CD4-positive, alpha-beta T cell (primary cell): ENCODE measurements around the gene ALKBH3. TPM values are rescaled to one million over a fixed set of nuclear protein-coding genes. Genes with fewer than 3 reads are reported as not detected.

Experiments
- ATAC-seq: fragments of 200-7000 bp; cut with Tn5 transposase; one replicate; pipeline ENCODE4 v1.10.0; 2022; ENCODE audit warnings: mild to moderate bottlenecking; ENCODE audit not compliant: poor library complexity
- CTCF ChIA-PET: fragments of 350-600 bp; sonication (Branson Sonifier 250); formaldehyde crosslinking; loops from one replicate; lab custom pipeline; 2021; ENCODE audit warnings: antibody characterized with exemption, inconsistent platforms; lab: Charles Lee
- POLR2A ChIA-PET: fragments of 350-600 bp; sonication (Branson Sonifier 250); formaldehyde crosslinking; loops from one replicate; lab custom pipeline; 2021; ENCODE audit warnings: antibody characterized with exemption, inconsistent platforms; lab: Charles Lee
- DNase-seq, 14 experiments: peaks; one replicate each; pipeline ENCODE4 v3.0.0-alpha.2; 2013 to 2020; ENCODE audit warnings: mixed read lengths in 2 of 14
- H3K27ac ChIP-seq, 2 donors: one replicate each; pipeline versions ENCODE4 v1.5.1 to v1.7.0; 2013; ENCODE audit warnings: low read length in 2 of 2, low read depth in 1 of 2, mild to moderate bottlenecking in 1 of 2
- H3K27me3 ChIP-seq, 2 experiments: 1 replicate in 1 of 2; 2 replicates in 1 of 2; pipeline versions ENCODE4 v1.6.1 to v1.7.0; 2013; ENCODE audit warnings: low read length in 2 of 2, control low read depth in 1 of 2, mild to moderate bottlenecking in 1 of 2, moderate library complexity in 1 of 2; ENCODE audit not compliant: insufficient read depth in 2 of 2, control insufficient read depth in 1 of 2
- H3K36me3 ChIP-seq: one replicate; pipeline ENCODE4 v1.6.1; 2013; ENCODE audit warnings: low read length, control low read depth; ENCODE audit not compliant: insufficient read depth
- H3K4me1 ChIP-seq: one replicate; pipeline ENCODE4 v1.6.1; 2013; ENCODE audit warnings: low read length, control low read depth; ENCODE audit not compliant: insufficient read depth
- H3K4me3 ChIP-seq: one replicate; pipeline ENCODE4 v1.5.1; 2013; ENCODE audit warnings: mild to moderate bottlenecking, low read length, moderate library complexity
- H3K9me3 ChIP-seq, 2 experiments: 1 replicate in 1 of 2; 2 replicates in 1 of 2; pipeline versions ENCODE4 v1.6.1 to v1.7.0; 2013; ENCODE audit warnings: low read length in 2 of 2, mild to moderate bottlenecking in 2 of 2, control low read depth in 1 of 2, moderate library complexity in 1 of 2; ENCODE audit not compliant: control insufficient read depth in 1 of 2, insufficient read depth in 1 of 2
- H3K27ac Mint-ChIP-seq: one replicate; pipeline ENCODE4 v1.8.0; 2020; ENCODE audit warnings: mixed read lengths
- H3K27me3 Mint-ChIP-seq: one replicate; pipeline ENCODE4 v1.8.0; 2021; ENCODE audit warnings: mixed read lengths
- H3K36me3 Mint-ChIP-seq: one replicate; pipeline ENCODE4 v1.8.0; 2021; ENCODE audit warnings: low read depth, mixed read lengths
- H3K4me1 Mint-ChIP-seq: one replicate; pipeline ENCODE4 v1.8.0; 2021; ENCODE audit warnings: low read depth, mixed read lengths
- H3K4me3 Mint-ChIP-seq: one replicate; pipeline ENCODE4 v1.8.0; 2020; ENCODE audit warnings: mild to moderate bottlenecking, mixed read lengths
- H3K9me3 Mint-ChIP-seq: one replicate; pipeline ENCODE4 v1.8.0; 2020; ENCODE audit warnings: mixed read lengths
- CTCF ChIP-seq: fragments of 200-600 bp; IDR thresholded peaks from one replicate; pipeline ENCODE4 v1.8.0; 2022; ENCODE audit warnings: antibody characterized with exemption, mild to moderate bottlenecking
- intact Hi-C, 2 experiments: fragments of 100-400 bp; cut with DNase I in 1 of 2; cut with micrococcal nuclease in 1 of 2; formaldehyde crosslinking; loops; one replicate each; pipeline versions ENCODE4 v1.15.1 to v1.9.0; 2023 to 2025; cut with DNase I, micrococcal nuclease
- total RNA-seq, 174 experiments: library from RNA in 2 of 174; stranded (reverse) in 2 of 174; gene quantifications; one replicate each; pipeline ENCODE4 v1.2.3 and lab custom pipeline; 2021 to 2026

Gene ALKBH3
- total RNA-seq, 2 experiments from 2014 or later = 16.7 to 17.2 TPM

- Histone ChIP-seq H3K27ac (no peak overlapping the region), H3K36me3 (peaks cover 43% of the 10 kb centered on the region), H3K27me3 (no peaks in the 10 kb centered on the region), H3K4me3 (no peak overlapping the region), H3K9me3 (no peaks in the 10 kb centered on the region), H3K4me1 (no peaks in the 10 kb centered on the region)
- ATAC-seq (no peak), DNase-seq (no peak)
- Mint-ChIP-seq H3K4me1 (no peaks in the 10 kb centered on the region), H3K4me3 (no peak overlapping the region), H3K27me3 (no peaks in the 10 kb centered on the region), H3K27ac (no peak overlapping the region), H3K9me3 (no peaks in the 10 kb centered on the region), H3K36me3 (peaks cover 67% of the 10 kb centered on the region)
- ChIA-PET POLR2A (no interaction called here), CTCF (no interaction called here)
- intact Hi-C loops = no loop called here
- TF ChIP-seq CTCF = no peak
Observed at GRCh38 chr11:43919852-43920597, 39.4 kb downstream of the ALKBH3 start.

GRCh38 chr11:43920598-43921419 is 40.2 kb downstream of the ALKBH3 start:
- ATAC-seq (no peak), DNase-seq (peak in 2 of 14 experiments; percentile 9 to 32)
- Mint-ChIP-seq H3K4me3 (no peak overlapping the region), H3K27me3 (no peaks in the 10 kb centered on the region), H3K9me3 (no peaks in the 10 kb centered on the region), H3K4me1 (no peaks in the 10 kb centered on the region), H3K27ac (no peak overlapping the region), H3K36me3 (peaks cover 60% of the 10 kb centered on the region)
- no peaks in the 10 kb centered on the region for H3K4me1 ChIP-seq
- H3K9me3 ChIP-seq = no peaks in the 10 kb centered on the region
- peaks cover 43% of the 10 kb centered on the region for H3K36me3 ChIP-seq
- ChIA-PET CTCF (no interaction called here), POLR2A (no interaction called here)
- TF ChIP-seq CTCF = no peak
- intact Hi-C loops = no loop called here
- H3K27me3 ChIP-seq = no peaks in the 10 kb centered on the region
- no peak overlapping the region for H3K4me3 ChIP-seq
- H3K27ac ChIP-seq = no peak overlapping the region

GRCh38 chr11:43921561-43922294 is 41.1 kb downstream of the ALKBH3 start:
- intact Hi-C loops = no loop called here
- Histone ChIP-seq H3K36me3 (peaks cover 35% of the 10 kb centered on the region), H3K27ac (no peak overlapping the region), H3K4me1 (no peaks in the 10 kb centered on the region), H3K9me3 (peaks cover 0 to 3% of the 10 kb centered on the region in 2 experiments), H3K27me3 (no peaks in the 10 kb centered on the region), H3K4me3 (peak overlapping the region; percentile 10)
- Mint-ChIP-seq H3K27ac (no peak overlapping the region), H3K4me3 (no peak overlapping the region), H3K36me3 (peaks cover 51% of the 10 kb centered on the region), H3K9me3 (no peaks in the 10 kb centered on the region), H3K4me1 (no peaks in the 10 kb centered on the region), H3K27me3 (no peaks in the 10 kb centered on the region)
- no peak for TF ChIP-seq CTCF
- ATAC-seq = no peak
- DNase-seq = peak in 1 of 14 experiments; percentile 7
- ChIA-PET POLR2A (no interaction called here), CTCF (no interaction called here)
